Jurkat, Clone E6-1 (cell line): ENCODE measurements around the gene LTB4R2.

Source experiments
- DNase-seq: peaks from one replicate; pipeline ENCODE4 v3.0.0-alpha.2; 2011; ENCODE audit warnings: low read depth, low spot score
- H3K4me3 ChIP-seq: 2 replicates; pipeline ENCODE4 v1.5.1; 2011; ENCODE audit warnings: mild to moderate bottlenecking, low read length, control low read depth, moderate library complexity

The LTB4R2 gene

DNA sequence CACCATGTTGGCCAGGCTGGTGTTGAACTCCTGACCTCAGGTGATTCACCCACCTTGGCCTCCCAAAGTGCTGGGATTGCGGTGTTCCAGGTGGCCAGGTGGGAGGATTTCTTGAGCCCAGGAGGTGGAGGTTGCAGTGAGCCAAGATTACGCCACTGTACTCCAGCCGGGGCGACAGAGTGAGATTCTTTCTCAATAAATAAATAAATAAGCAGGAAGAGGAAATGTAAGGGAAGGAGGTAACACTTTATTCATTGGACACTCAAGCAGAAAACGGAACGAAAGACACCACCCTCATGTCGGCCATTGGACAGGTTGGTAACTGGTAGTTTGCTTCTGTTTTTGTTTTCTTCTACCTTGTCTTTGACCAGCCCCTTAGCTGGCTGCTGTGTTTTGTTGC is 45.1 kb downstream of the LTB4R2 start:
- no peak for DNase-seq
- no peak overlapping the region for H3K4me3 ChIP-seq

DNA sequence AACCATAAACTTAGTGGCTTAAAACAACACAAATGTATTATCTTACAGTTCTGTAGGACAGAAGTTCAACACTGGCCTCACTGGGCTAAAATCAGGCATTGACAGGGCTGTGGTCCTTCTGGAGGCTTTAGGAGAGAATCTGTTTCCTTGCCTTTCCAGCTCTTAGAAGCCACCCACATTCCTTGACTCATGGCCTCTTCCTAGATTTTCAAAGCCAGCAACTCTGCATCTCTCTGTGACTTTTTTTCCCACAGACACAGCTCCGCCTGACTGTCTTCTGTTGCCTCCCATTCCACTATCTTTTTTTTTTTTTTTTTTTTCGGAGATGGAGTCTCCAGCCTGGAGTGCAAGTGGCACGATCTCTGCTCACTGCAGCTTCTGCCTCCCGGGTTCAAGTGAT is 46.3 kb downstream of the LTB4R2 start:
- no peak overlapping the region for H3K4me3 ChIP-seq
- no peak for DNase-seq

DNA sequence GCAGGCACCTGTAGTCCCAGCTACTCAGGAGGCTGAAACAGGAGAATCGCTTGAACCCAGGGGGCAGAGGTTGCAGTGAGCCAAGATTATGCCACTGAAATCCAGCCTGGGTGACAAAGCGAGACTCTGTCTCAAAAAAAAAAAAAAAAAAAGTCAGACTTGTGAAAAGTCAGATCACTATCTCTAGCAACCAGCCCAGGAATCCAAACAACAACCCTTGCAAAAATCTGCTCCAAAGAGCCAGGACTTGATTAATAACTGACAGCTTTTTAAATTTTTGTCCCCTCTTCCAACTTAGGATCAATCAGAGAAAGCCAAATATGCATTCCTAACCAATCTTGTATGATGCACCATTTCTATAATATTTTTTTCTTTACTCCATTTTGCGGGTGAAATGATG is 50.3 kb downstream of the LTB4R2 start:
- no peak for DNase-seq
- H3K4me3 ChIP-seq = no peak overlapping the region

- no peak overlapping the region for H3K4me3 ChIP-seq
- no peak for DNase-seq
These were observed 51.4 kb downstream of the LTB4R2 start for GRCh38 chr14:24361326-24361725.
